Measurements from ENCODE around the gene CAMK2A.
A peak's percentile ranks its signal among the peaks of the same experiment; 100 is the strongest.

CAMK2A gene

GRCh38 chr5:150196514-150196913 lies 93.1 kb downstream of the CAMK2A start:
- H3K4me3 ChIP-seq: no peak overlapping the region
- no peak for DNase-seq (ENCODE audit: low spot score)
- no peak overlapping the region for H3K27ac ChIP-seq
- no peak for TF ChIP-seq CTCF (IDR thresholded peaks at IDR 0.05)

DNA sequence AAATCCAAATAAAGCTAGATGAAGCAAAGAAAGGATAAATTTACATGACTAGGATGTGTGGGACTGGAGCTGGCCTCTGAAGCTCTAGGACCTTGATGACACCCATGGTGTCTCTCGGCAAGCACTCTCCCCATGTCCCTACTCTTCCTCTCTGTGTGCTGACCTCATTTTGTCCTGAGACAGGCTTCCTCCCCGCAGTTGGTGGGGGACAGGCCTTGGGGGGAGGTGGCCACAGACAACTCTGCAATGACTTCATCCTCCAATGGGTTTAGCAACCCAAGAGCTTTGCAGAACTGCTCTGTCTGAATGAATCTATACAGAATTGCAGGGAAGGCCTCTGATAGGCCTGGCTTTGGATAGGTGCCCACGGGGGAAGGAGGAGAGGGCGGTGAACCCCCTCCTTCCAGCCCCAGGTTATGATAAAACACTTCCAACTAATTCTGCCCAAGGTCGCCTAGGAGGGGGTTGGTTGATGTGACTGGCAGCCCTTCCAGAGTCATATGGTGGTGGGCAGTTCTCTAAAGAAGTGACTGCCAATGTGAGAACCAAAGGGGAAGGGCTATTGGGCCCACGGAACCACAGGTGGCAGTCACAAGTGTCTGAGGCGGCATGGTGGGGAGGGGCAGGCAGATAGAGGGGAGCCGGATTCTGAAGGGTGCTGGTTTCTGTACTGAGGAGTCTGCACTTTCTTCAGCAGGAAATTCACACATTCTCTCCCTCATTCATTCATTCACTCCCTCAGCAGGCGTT lies 93.7 kb downstream of the CAMK2A start:
- no peak for DNase-seq (ENCODE audit: low spot score)
- TF ChIP-seq CTCF (IDR thresholded peaks at IDR 0.05): no peak
- Histone ChIP-seq H3K4me3 (no peak overlapping the region), H3K27ac (no peak overlapping the region)

GRCh38 chr5:150192462-150192861 lies 97.1 kb downstream of the CAMK2A start:
- no peak for DNase-seq (ENCODE audit: low spot score)
- no peak for TF ChIP-seq CTCF (IDR thresholded peaks at IDR 0.05)
- no peak overlapping the region for H3K27ac ChIP-seq
- no peak overlapping the region for H3K4me3 ChIP-seq

- Histone ChIP-seq H3K27ac (no peak overlapping the region), H3K4me3 (no peak overlapping the region)
- no peak for TF ChIP-seq CTCF (IDR thresholded peaks at IDR 0.05)
- no peak for DNase-seq (ENCODE audit: low spot score)
Measured at GRCh38 chr5:150190987-150191386, 98.6 kb downstream of the CAMK2A start.

GRCh38 chr5:150190503-150190979 lies 99.0 kb downstream of the CAMK2A start:
- TF ChIP-seq CTCF (IDR thresholded peaks at IDR 0.05): no peak
- Histone ChIP-seq H3K4me3 (no peak overlapping the region), H3K27ac (no peak overlapping the region)
- DNase-seq (ENCODE audit: low spot score): no peak

DNA sequence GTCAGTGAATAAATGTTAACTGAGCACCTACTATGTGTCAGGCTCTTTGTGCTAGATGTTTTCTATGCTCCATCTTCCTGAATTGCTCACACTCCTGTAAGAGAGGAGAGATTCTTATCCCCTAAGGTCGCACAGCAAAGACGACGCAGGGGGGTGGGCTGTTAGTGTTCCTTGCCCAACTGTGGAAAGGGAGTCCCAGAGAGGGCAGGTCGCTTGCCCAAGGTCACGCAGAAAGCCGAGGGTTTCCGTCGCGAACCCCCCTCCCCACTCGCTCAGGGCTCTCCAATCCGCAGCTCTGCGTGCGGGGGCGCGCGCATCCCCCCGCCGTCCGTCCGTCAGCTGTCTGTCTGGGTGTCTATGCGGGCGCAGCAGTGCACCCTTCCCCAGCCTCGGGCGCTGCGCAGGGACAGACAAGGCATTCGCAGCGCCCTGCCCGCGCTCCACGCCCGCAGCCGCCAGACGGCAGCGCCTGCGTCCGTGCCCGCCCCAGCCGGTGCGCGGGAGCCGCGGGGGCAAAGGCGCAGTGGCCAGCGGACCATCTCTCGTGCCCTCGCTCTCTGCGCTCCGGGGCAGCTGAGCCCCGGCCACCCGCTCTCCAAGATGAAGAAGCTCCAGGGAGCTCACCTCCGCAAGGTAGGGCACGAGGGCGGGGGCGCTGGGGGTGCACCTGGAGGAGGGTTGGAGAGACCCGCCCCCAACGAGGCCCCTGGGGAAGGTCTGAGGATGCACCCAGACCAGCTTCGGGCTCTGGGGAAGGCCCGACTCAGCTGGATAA lies 99.7 kb downstream of the CAMK2A start, which contains the start of gene SLC6A7:
Gene SLC6A7, plus strand, starts transcription at position 335 of the 775 bp plus-strand sequence. Its CDS starts 266 bp downstream, at position 601.
- no peak for DNase-seq (ENCODE audit: low spot score)
- no peak for TF ChIP-seq CTCF (IDR thresholded peaks at IDR 0.05)
- Histone ChIP-seq H3K27ac (no peak within 1 kb of the TSS), H3K4me3 (peak within 1 kb of the TSS; percentile 61)
